Myocyte (in vitro differentiated cells): ENCODE data around the gene SETD7. TPM values are rescaled to one million over a fixed set of nuclear protein-coding genes. Genes with fewer than 3 reads are reported as not detected.

Source experiments
- DNase-seq: peaks from one replicate; pipeline ENCODE4 v3.0.0-alpha.2; 2012; ENCODE audit warnings: low read depth
- total RNA-seq: library from RNA; depleted of rRNA; stranded (reverse); fragments of >200 nt; gene quantifications from 2 replicates; pipeline ENCODE4 v1.2.3, GENCODE V29; 2014

The SETD7 gene
- total RNA-seq, 1 donor from 2014 or later, result 411 TPM

- no peak for DNase-seq
These were observed 19.1 kb upstream of the SETD7 start for GRCh38 chr4:139575072-139575471.

GRCh38 chr4:139574641-139575040 lies 18.6 kb upstream of the SETD7 start:
- DNase-seq, result no peak

- peak; percentile 94 for DNase-seq
These were observed 12.4 kb upstream of the SETD7 start for GRCh38 chr4:139568206-139568955.

GRCh38 chr4:139567159-139567870 lies 11.3 kb upstream of the SETD7 start:
- no peak for DNase-seq

- no peak for DNase-seq
These were observed 8.5 kb upstream of the SETD7 start for GRCh38 chr4:139564502-139564901.

GRCh38 chr4:139563515-139563914 lies 7.5 kb upstream of the SETD7 start:
- DNase-seq, result peak; percentile 58

GRCh38 chr4:139562839-139563238 lies 6.8 kb upstream of the SETD7 start:
- no peak for DNase-seq

- no peak for DNase-seq
These were observed 6.2 kb upstream of the SETD7 start for GRCh38 chr4:139562067-139562684.

GRCh38 chr4:139560406-139561104 lies 4.5 kb upstream of the SETD7 start:
- DNase-seq, result peak; percentile 78

GRCh38 chr4:139559687-139560086 lies 3.7 kb upstream of the SETD7 start:
- no peak for DNase-seq

GRCh38 chr4:139559089-139559479 lies 3.1 kb upstream of the SETD7 start:
- no peak for DNase-seq

GRCh38 chr4:139558235-139559088 lies 2.4 kb upstream of the SETD7 start:
- no peak for DNase-seq

GRCh38 chr4:139557556-139558110 lies 1.6 kb upstream of the SETD7 start:
- no peak for DNase-seq

GRCh38 chr4:139556724-139557555 lies 921 bp upstream of the SETD7 start:
- peak; percentile 88 for DNase-seq

- no peak for DNase-seq
These were observed 331 bp downstream of the SETD7 start for GRCh38 chr4:139555705-139556070.

- DNase-seq, result peak; percentile 96
These were observed 920 bp downstream of the SETD7 start for GRCh38 chr4:139554893-139555704.

GRCh38 chr4:139554642-139554892 lies 1.5 kb downstream of the SETD7 start:
- DNase-seq, result no peak

- no peak for DNase-seq
These were observed 2.0 kb downstream of the SETD7 start for GRCh38 chr4:139553751-139554641.
